SU-DHL-6 (cell line): ENCODE data around the gene MYADM.

ENCODE experiments used
- H2AFZ ChIP-seq: fragments of 200-600 bp; sonication (generic); 2 replicates; pipeline ENCODE4 v1.6.1; 2014; ENCODE audit warnings: low read depth, mild to moderate bottlenecking, moderate library complexity, mixed read lengths, antibody characterized with exemption, low read length; ENCODE audit not compliant: severe bottlenecking
- H3F3A ChIP-seq: fragments of 200-600 bp; shearing (Covaris generic); 2 replicates; pipeline ENCODE4 v1.6.0; 2016; ENCODE audit warnings: antibody characterized with exemption, mild to moderate bottlenecking; ENCODE audit not compliant: insufficient read depth
- H3K27ac ChIP-seq: fragments of 200-600 bp; sonication (generic); 2 replicates; pipeline ENCODE4 v1.5.1; 2016; ENCODE audit warnings: low read depth, mild to moderate bottlenecking, low read length, moderate library complexity, mixed read lengths
- H3K27me3 ChIP-seq: fragments of 200-600 bp; sonication (generic), shearing (Covaris generic); 2 replicates; pipeline ENCODE4 v1.6.0; 2014; ENCODE audit warnings: mild to moderate bottlenecking, low read length
- H3K36me3 ChIP-seq: fragments of 200-600 bp; sonication (generic); 2 replicates; pipeline ENCODE4 v1.6.1; 2014; ENCODE audit warnings: mild to moderate bottlenecking, low read length, mixed read lengths
- H3K4me2 ChIP-seq: fragments of 300-600, 200-600 bp; shearing (Covaris generic), sonication (generic); 2 replicates; pipeline ENCODE4 v1.6.0; 2014; ENCODE audit warnings: low read length, low read depth, mild to moderate bottlenecking; ENCODE audit not compliant: poor library complexity, severe bottlenecking
- H3K4me3 ChIP-seq: fragments of 200-600 bp; sonication (generic); 2 replicates; pipeline ENCODE4 v1.5.1; 2014; ENCODE audit warnings: antibody characterized with exemption, low read length, mild to moderate bottlenecking, mixed read lengths; ENCODE audit not compliant: insufficient read depth, poor library complexity, severe bottlenecking
- H3K79me2 ChIP-seq: fragments of 200-600 bp; sonication (generic); 2 replicates; pipeline ENCODE4 v1.6.1; 2014; ENCODE audit warnings: mild to moderate bottlenecking, low read length, moderate library complexity; ENCODE audit not compliant: insufficient read depth
- H3K9ac ChIP-seq: fragments of 200-600 bp; sonication (generic); 2 replicates; pipeline ENCODE4 v1.7.0; 2014; ENCODE audit warnings: mild to moderate bottlenecking, low read length
- H3K9me2 ChIP-seq: fragments of 200-600 bp; sonication (generic); replicated peaks from 2 replicates; pipeline ENCODE4 v1.6.1; 2014; ENCODE audit warnings: low read length; ENCODE audit not compliant: insufficient read depth
- H3K9me3 ChIP-seq: fragments of 200-600 bp; sonication (generic); 2 replicates; pipeline ENCODE4 v1.6.1; 2014; ENCODE audit warnings: low read length, mixed read lengths; ENCODE audit not compliant: insufficient read depth
- H4K20me1 ChIP-seq: fragments of 200-600 bp; sonication (generic); 2 replicates; pipeline ENCODE4 v1.6.1; 2014; ENCODE audit warnings: low read depth, mild to moderate bottlenecking, antibody characterized with exemption, low read length, moderate library complexity, mixed read lengths
- EZH2phosphoT487 ChIP-seq: fragments of 200-600 bp; sonication (generic), shearing (Covaris generic); conservative IDR thresholded peaks from 2 replicates; pipeline ENCODE4 v1.6.1; 2018; ENCODE audit warnings: mild to moderate bottlenecking, antibody characterized with exemption, low read length, moderate library complexity, mixed read lengths
- TF ChIP-seq, protein P1 (sequence below): fragments of 200-600 bp; sonication (generic); IDR thresholded peaks from one replicate; pipeline ENCODE4 v1.5.1; 2017; ENCODE audit warnings: antibody characterized with exemption, mild to moderate bottlenecking, low read length, moderate library complexity; ENCODE audit not compliant: insufficient read depth, poor library complexity, severe bottlenecking

The MYADM gene

DNA sequence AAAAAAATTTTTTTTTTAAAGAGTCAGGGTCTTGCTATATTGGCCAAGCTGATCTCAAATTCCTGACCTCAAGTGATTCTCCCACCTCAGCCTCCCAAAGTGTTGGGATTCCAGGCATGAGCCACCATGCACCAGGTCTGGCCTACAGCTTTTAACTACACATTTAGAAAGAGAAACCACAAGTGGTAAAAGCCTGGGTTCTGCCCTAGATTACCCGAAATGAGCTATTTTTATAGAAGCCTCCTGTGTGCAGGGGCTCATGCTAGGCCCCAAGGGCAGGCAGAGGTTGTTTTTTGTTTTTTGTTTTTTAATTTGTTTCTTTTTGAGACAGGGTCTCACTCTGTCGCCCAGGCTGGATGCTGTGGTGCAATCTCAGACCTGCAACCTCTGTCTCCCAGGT lies 14.0 kb upstream of the MYADM start:
- Histone ChIP-seq H3K27me3 (no peaks in the 10 kb centered on the region), H3K9ac (no peak overlapping the region), H3K79me2 (no peaks in the 10 kb centered on the region), H3K4me3 (no peak overlapping the region), H3K9me2 (no peaks in the 10 kb centered on the region), H3F3A (no peaks in the 10 kb centered on the region), H3K27ac (no peak overlapping the region), H3K9me3 (no peaks in the 10 kb centered on the region), H4K20me1 (no peaks in the 10 kb centered on the region), H3K4me2 (no peak overlapping the region), H2AFZ (no peak overlapping the region), H3K36me3 (no peaks in the 10 kb centered on the region)
- no peak for TF ChIP-seq EZH2phosphoT487
- TF ChIP-seq, protein P1, sequence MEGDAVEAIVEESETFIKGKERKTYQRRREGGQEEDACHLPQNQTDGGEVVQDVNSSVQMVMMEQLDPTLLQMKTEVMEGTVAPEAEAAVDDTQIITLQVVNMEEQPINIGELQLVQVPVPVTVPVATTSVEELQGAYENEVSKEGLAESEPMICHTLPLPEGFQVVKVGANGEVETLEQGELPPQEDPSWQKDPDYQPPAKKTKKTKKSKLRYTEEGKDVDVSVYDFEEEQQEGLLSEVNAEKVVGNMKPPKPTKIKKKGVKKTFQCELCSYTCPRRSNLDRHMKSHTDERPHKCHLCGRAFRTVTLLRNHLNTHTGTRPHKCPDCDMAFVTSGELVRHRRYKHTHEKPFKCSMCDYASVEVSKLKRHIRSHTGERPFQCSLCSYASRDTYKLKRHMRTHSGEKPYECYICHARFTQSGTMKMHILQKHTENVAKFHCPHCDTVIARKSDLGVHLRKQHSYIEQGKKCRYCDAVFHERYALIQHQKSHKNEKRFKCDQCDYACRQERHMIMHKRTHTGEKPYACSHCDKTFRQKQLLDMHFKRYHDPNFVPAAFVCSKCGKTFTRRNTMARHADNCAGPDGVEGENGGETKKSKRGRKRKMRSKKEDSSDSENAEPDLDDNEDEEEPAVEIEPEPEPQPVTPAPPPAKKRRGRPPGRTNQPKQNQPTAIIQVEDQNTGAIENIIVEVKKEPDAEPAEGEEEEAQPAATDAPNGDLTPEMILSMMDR = no peak

GRCh38 chr19:53864308-53864836 lies 3.3 kb upstream of the MYADM start:
- no peaks in the 10 kb centered on the region for H3K27me3 ChIP-seq
- no peak overlapping the region for H3K27ac ChIP-seq
- no peaks in the 10 kb centered on the region for H4K20me1 ChIP-seq
- no peak overlapping the region for H3K4me2 ChIP-seq
- no peaks in the 10 kb centered on the region for H3K9me3 ChIP-seq
- H2AFZ ChIP-seq = no peak overlapping the region
- TF ChIP-seq EZH2phosphoT487 = no peak
- no peaks in the 10 kb centered on the region for H3K36me3 ChIP-seq
- H3F3A ChIP-seq = no peaks in the 10 kb centered on the region
- H3K4me3 ChIP-seq = no peak overlapping the region
- H3K79me2 ChIP-seq = no peaks in the 10 kb centered on the region
- no peaks in the 10 kb centered on the region for H3K9me2 ChIP-seq
- H3K9ac ChIP-seq = no peak overlapping the region

DNA sequence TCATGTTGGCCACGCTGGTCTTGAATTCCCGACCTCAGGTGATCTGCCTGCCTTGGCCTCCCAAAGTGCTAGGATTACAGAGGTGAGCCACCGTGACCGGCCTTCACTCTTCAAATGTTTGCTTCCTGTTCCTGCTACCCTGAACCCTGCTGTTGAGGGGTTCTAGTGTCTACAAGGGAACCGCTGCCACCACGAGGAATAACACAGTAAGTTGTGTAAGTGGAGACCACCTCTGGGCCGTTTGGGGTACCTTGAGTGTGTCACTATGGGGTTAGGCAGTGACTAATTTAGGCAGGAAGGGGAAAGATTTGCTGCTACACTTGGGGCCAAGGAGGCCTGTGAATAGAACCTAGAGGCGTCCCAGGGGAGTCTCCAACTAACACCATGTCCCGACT lies 2.2 kb upstream of the MYADM start:
- Histone ChIP-seq H3K27me3 (no peaks in the 10 kb centered on the region), H3K27ac (no peak overlapping the region), H3K9ac (no peak overlapping the region), H2AFZ (no peak overlapping the region), H4K20me1 (no peaks in the 10 kb centered on the region), H3K4me2 (no peak overlapping the region), H3K79me2 (no peaks in the 10 kb centered on the region), H3F3A (no peaks in the 10 kb centered on the region), H3K9me3 (no peaks in the 10 kb centered on the region), H3K4me3 (no peak overlapping the region), H3K9me2 (no peaks in the 10 kb centered on the region), H3K36me3 (no peaks in the 10 kb centered on the region)
- TF ChIP-seq, protein P1 = no peak
- no peak for TF ChIP-seq EZH2phosphoT487

GRCh38 chr19:53865918-53866864 lies 1.5 kb upstream of the MYADM start:
- Histone ChIP-seq H3K79me2 (no peaks in the 10 kb centered on the region), H3K9me3 (no peaks in the 10 kb centered on the region), H3F3A (no peaks in the 10 kb centered on the region), H3K27ac (no peak overlapping the region), H3K9me2 (no peaks in the 10 kb centered on the region), H3K36me3 (no peaks in the 10 kb centered on the region), H3K4me3 (no peak overlapping the region), H3K4me2 (no peak overlapping the region), H3K27me3 (no peaks in the 10 kb centered on the region), H3K9ac (no peak overlapping the region), H4K20me1 (no peaks in the 10 kb centered on the region), H2AFZ (no peak overlapping the region)
- no peak for TF ChIP-seq EZH2phosphoT487
- TF ChIP-seq, protein P1 = no peak
